ENCODE results near the gene ABHD17A.

The ABHD17A gene

DNA sequence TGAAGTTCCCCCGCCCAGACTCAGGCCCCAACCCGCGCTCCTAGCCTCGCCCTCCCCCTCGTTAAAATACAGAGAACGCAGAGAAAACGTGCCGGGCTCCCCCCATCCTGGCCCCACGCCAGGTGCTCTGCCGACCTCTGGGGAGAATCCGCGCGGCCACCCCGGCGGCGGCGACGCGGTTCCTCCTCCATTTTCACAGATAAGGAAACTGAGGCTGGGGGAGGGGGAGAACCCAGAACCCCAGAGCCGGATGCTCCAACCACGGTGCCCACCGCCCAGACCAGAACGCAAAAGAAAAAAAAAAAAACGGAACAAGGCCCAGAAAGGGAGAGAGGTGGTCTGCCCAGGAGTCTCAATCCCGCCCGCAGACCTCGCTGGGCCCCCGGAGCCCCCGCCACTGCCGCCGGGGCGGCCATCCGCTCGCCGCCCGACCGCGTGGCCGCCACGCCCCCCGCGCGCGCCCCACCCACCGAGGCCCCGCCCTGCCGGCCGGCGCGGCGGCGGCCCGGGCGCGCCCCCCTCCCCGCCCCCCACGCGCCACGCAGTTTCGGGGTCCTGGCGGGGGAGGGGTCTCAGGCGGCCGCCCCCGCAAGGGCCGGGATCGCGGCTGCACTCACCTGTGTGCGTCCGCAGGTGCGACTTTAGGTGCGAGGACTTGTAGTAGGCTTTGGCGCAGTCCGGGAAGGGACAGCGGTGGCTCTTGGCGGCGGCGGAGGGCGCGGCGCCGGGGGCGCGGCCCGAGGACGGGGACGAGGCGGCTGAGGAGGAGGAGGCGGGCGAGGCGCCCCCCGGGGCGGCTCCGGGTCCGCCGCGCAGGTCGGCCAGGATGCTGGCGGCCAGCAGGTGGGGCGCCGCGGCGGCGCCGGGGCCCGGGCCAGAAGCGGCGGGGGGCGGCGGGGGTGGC is 22.6 kb downstream of the ABHD17A start:
- no peak for DNase-seq

DNA sequence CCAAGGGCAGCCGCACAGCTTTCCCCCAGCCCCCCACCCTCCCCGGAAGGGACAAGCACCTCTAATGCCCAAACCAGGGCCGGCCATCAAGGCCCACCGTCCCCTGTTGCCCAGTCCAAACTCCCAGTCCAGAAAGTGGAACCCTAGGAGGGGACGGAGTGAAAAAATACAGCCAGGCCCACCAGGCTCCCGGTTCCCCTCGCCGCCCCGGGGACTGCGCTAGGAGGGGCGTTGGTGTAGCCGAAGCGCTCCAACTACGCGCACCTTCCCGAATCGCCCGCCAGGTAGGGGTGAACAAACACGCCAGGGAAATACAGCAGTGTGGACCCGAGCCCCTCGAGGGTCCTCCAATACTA is 23.2 kb downstream of the ABHD17A start:
- DNase-seq: no peak

DNA sequence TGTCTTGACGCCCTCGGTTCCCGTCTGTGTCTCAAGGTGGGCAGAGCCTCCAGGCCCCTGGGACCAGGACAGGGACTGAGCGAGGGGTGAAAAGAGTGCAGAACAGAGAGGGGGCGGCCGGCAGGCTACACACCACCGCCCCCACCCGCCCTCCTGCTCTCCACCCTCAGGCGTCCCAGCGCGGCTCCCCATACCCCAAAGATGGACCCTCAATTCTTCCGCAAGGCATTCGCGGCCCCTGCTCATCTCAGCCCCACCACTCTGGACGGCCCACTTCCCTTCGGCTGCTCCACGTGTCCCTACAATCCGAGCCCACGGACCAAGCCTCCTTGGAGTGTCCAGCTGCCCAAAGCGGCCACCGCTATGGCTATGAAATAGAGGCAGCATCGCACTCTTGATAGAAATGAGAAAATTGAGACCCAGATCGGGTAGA is 23.7 kb downstream of the ABHD17A start:
- DNase-seq: no peak

GRCh38 chr19:1860821-1861598 is 24.3 kb downstream of the ABHD17A start:
- no peak for DNase-seq

- no peak for DNase-seq
These were observed 25.1 kb downstream of the ABHD17A start for GRCh38 chr19:1860042-1860775.

- DNase-seq: no peak
These were observed 25.9 kb downstream of the ABHD17A start for GRCh38 chr19:1859331-1859781.

- DNase-seq: no peak
These were observed 26.7 kb downstream of the ABHD17A start for GRCh38 chr19:1858412-1859081.

- DNase-seq: no peak
These were observed 27.5 kb downstream of the ABHD17A start for GRCh38 chr19:1857648-1858326.

GRCh38 chr19:1856698-1857603 is 28.3 kb downstream of the ABHD17A start:
- DNase-seq: no peak

- no peak for DNase-seq
These were observed 29.0 kb downstream of the ABHD17A start for GRCh38 chr19:1856345-1856697.

DNA sequence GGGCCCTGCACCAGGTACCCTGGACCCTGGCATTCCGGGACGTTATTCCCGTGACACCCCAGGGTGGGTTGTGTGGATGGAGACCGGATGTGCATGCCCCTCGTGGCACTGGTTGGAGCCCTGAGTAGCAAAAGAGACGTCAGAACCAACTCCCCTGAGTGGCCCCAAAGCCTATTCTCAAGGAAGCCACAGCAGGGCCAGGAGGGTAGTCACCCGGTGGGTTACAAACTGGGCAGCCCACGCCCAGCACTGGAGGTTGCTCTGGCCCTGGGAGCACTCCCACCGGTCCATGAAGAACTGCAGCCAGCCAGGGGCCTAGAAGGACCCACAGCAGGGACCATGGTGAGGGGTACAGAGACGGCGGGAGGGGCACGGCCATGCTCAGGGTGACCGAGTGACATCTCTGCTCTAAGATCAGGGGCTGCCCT is 29.5 kb downstream of the ABHD17A start:
- no peak for DNase-seq

- DNase-seq: no peak
These were observed 30.1 kb downstream of the ABHD17A start for GRCh38 chr19:1855040-1855827.

DNA sequence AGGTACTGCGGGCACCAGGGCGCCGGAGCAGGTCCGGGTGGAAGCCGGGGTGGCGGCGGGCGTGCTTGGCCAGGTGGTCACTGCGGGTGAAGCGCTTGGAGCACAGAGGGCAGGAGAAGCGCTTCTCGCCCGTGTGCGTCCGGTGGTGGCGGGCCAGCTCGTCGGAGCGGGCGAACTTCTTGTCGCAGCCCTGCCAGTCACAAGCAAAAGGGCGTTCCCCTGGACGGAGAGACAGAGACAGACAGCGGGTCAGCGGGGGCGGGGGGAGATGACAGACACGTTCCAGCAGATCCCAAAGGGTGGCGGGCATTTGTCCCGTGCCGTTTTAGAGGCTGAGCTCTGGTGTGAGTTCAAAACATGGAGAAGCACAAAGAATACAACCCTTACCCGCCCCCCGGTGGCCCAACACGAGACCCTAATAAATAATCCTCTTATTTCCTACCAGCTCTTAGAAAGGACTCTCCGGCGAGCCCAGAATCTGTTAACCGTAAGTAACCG is 30.7 kb downstream of the ABHD17A start:
- DNase-seq: no peak

GRCh38 chr19:1854039-1854541 is 31.2 kb downstream of the ABHD17A start:
- DNase-seq: no peak

DNA sequence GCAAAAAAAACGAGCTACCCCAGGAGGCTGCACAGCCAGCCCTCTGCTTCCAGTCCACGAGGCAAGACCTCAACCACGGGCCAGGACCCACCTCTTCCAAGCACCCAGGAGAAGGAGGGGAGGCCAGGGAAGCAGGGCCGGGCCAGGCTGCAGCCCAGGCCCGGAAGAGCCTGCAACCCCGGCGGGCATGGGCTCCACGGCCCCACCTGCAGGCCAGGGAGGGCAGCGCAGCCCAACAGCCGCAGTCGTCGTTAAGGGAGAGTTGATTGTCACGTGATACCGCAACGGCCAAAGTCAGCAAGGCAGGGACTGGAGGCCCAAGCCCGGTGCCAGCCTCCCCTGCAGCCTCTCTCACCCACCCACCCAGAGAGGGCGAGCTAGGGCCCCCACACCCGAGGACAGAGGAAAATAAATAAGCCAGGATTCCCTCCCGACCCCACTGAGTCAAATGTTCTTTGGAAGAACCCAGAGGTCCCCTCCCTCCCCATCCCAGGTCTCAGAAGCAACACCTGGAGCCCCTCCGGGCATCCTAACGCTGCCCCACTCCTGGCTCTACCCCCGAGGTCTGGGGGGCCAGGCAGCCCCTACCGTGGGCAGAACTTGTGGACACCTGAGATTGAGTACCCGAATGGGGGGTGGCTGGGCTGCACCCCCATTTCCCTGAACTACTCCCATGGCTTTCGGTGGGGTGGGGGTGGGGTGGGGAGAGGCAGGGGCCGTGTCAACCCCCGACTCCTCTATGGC is 31.8 kb downstream of the ABHD17A start:
- DNase-seq: no peak

DNA sequence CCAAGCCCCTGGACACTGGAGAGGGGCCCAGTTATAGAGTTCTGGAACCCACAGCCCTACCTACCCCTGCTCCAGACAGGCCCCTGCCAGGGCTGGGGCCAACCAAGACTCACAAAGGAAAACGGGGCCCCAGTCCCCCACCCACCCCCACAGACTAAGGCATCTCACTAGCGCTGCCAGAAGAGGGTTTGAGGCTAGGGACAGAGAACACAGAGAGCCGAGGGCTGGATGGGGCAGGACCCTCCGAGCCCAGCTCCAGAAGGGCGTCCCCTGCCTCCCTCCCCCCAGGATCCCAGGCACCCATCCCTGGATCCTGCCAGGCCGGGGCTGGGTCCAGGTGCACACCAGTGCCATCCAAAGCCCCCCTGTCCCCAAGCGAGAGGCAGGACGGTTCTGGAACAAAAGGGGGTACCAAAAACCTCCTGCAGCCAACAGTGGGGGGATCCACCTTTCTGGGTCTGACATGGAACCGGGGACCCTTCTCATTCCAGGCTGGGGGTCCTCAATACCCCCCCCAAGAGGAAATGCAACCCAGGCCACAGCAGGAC is 32.6 kb downstream of the ABHD17A start:
- no peak for DNase-seq

DNA sequence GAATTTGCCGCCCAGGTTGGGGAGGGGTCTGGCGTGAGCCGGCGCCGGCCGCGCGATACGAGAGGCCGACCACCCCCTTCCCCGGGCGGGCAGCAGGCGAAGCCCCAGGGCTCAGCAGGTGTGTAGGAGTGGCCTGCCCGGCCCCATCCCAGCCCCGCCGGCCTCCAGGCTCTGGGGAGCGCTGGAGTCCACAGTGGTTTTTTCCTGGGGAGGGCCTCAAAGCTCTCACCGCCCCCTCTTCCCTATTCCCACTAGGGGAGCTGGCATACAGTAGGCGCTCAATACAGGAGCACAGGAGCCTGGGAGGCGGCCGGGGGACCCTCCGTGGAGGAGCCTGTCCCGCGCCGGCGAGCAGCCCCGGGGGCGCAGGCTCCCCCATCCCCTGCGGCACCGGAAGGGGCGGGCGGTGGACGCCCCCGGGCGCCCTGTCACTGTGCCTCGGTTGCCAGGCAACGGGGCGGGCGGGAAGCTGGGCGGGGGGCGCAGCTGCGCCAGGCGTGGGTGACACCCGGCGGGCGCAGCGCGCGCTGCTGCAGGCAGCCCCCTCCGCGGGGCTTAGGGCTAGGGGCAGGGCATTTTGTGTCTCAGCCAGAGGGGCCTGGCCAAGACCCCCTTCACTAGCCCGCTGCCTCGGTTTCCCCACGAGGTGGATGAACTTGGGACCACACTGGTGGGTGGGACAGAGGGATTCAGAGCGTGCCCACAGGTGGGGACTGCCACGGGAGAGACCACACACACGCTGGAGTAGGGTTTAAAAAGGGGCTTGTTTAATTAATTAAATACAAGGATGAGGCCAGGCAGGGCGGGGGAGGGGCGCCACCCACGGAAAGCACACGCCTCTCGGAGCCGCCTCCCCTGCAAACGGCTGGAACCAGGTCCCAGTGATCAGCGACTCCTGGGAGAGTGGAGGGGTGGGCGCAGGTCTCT is 33.4 kb downstream of the ABHD17A start:
- DNase-seq: peak; percentile 70
